Fibroblast of mammary gland (primary cell): ENCODE data around the gene HSF5.

Source experiments
- DNase-seq: peaks from one replicate; pipeline ENCODE4 v3.0.0-alpha.2; 2010; ENCODE audit warnings: low read depth
- H3K4me3 ChIP-seq: 2 replicates; pipeline ENCODE4 v1.5.1; 2011; ENCODE audit warnings: low read depth, mild to moderate bottlenecking, low read length, moderate library complexity; ENCODE audit not compliant: control insufficient read depth
- CTCF ChIP-seq: conservative IDR thresholded peaks from 2 replicates; pipeline ENCODE4 v1.5.1; 2011; ENCODE audit warnings: low read depth, low read length, inconsistent platforms; ENCODE audit not compliant: control insufficient read depth, insufficient read depth

The HSF5 gene

GRCh38 chr17:58513267-58513964, 25.2 kb upstream of the HSF5 start:
- no peak for DNase-seq
- no peak for TF ChIP-seq CTCF
- peak overlapping the region; percentile 84 for H3K4me3 ChIP-seq

GRCh38 chr17:58510075-58510474, 21.9 kb upstream of the HSF5 start:
- H3K4me3 ChIP-seq: no peak overlapping the region
- no peak for TF ChIP-seq CTCF
- no peak for DNase-seq

- no peak for DNase-seq
- TF ChIP-seq CTCF: no peak
- H3K4me3 ChIP-seq: no peak overlapping the region
Measured at GRCh38 chr17:58508341-58509067, 20.3 kb upstream of the HSF5 start.

GRCh38 chr17:58507123-58507634, 19.0 kb upstream of the HSF5 start:
- H3K4me3 ChIP-seq: no peak overlapping the region
- TF ChIP-seq CTCF: no peak
- peak; percentile 47 for DNase-seq

GRCh38 chr17:58506354-58507080, 18.3 kb upstream of the HSF5 start:
- TF ChIP-seq CTCF: no peak
- H3K4me3 ChIP-seq: no peak overlapping the region
- no peak for DNase-seq

- H3K4me3 ChIP-seq: no peak overlapping the region
- no peak for TF ChIP-seq CTCF
- no peak for DNase-seq
Measured at GRCh38 chr17:58504826-58505351, 16.7 kb upstream of the HSF5 start.
